Hippocampal formation (tissue), 2 donors: ENCODE measurements around the gene BRD3.

Experiments used
- DNase-seq, 2 donors: peaks; one replicate each; lab custom pipeline; 2025; lab: John Stamatoyannopoulos, UW

Gene BRD3

GRCh38 chr9:134039386-134040175 is 28.2 kb downstream of the BRD3 start:
- no peak for DNase-seq

GRCh38 chr9:134037641-134038040 is 30.2 kb downstream of the BRD3 start:
- no peak for DNase-seq

- no peak for DNase-seq
Measured at GRCh38 chr9:134036130-134036529, 31.7 kb downstream of the BRD3 start.

GRCh38 chr9:134035041-134036039 is 32.5 kb downstream of the BRD3 start:
- no peak for DNase-seq

GRCh38 chr9:134034215-134035040 is 33.4 kb downstream of the BRD3 start:
- no peak for DNase-seq

- no peak for DNase-seq
Measured at GRCh38 chr9:134033516-134034214, 34.2 kb downstream of the BRD3 start.

- no peak for DNase-seq
Measured at GRCh38 chr9:134032456-134033222, 35.2 kb downstream of the BRD3 start.

GRCh38 chr9:134031783-134032182 is 36.0 kb downstream of the BRD3 start:
- DNase-seq, result no peak

GRCh38 chr9:134030821-134031470 is 36.9 kb downstream of the BRD3 start:
- DNase-seq, result no peak

- DNase-seq, result no peak
Measured at GRCh38 chr9:134029248-134030226, 38.3 kb downstream of the BRD3 start.

- DNase-seq, result no peak
Measured at GRCh38 chr9:134028575-134029247, 39.1 kb downstream of the BRD3 start.

- no peak for DNase-seq
Measured at GRCh38 chr9:134028076-134028475, 39.8 kb downstream of the BRD3 start.

GRCh38 chr9:134027561-134027960 is 40.3 kb downstream of the BRD3 start:
- no peak for DNase-seq

- no peak for DNase-seq
Measured at GRCh38 chr9:134026981-134027380, 40.8 kb downstream of the BRD3 start.

- DNase-seq, result no peak
Measured at GRCh38 chr9:134026581-134026980, 41.2 kb downstream of the BRD3 start.

GRCh38 chr9:134025606-134026541 is 42.0 kb downstream of the BRD3 start:
- no peak for DNase-seq
